HT-29 (cell line): Measurements from ENCODE around the gene CAMTA1. TPM values are rescaled to one million over a fixed set of nuclear protein-coding genes. Genes with fewer than 3 reads are reported as not detected.

Experiments
- DNase-seq: peaks from one replicate; pipeline ENCODE4 v3.0.0-alpha.2; 2015; ENCODE audit warnings: low spot score
- total RNA-seq: library from RNA; depleted of rRNA; stranded (reverse); fragments of >200 nt; shearing (Covaris generic); gene quantifications from 2 replicates; pipeline ENCODE4 v1.2.3, GENCODE V29; 2014

The CAMTA1 gene
- total RNA-seq, 1 experiment from 2014 or later = 62.2 TPM

GRCh38 chr1:6927626-6928025, 142.4 kb downstream of the CAMTA1 start:
- no peak for DNase-seq

DNA sequence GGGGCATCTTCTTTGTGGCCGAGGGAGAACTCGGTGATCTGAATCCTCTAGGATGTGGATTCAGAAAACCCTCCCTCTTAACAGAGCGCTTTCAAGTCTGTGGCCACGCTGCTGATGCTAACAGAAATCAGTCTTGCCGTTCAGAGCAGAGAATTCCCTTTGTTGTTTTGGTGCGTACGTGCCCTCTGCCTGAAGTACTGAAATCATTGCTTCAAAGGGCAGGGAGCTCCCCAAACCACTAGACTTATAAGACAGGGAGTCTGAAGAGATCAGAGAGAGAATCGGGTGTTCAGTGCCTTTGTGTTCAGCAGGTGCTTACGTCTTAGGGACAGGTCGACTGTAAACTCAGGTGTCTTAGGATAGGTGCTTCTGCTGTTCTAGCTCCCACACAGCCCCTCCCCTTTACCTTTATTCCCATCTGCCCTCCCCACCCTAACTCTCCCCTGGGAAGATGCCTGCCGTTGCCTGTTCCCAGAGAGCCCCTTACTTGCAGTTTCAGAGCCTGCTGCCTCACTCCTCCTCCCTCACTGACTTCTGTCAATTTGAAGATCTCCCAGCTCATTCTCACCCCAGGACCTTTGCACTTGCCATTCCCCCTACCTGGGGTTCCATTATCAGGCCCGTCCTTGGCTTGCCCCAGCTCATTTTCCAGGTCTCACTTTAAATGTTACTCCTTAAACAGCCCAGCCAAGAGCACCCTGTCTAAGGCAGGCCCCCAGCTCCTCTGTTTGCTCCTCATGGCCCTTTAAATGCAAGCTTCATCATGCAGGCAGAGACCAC, 143.0 kb downstream of the CAMTA1 start:
- DNase-seq = no peak

DNA sequence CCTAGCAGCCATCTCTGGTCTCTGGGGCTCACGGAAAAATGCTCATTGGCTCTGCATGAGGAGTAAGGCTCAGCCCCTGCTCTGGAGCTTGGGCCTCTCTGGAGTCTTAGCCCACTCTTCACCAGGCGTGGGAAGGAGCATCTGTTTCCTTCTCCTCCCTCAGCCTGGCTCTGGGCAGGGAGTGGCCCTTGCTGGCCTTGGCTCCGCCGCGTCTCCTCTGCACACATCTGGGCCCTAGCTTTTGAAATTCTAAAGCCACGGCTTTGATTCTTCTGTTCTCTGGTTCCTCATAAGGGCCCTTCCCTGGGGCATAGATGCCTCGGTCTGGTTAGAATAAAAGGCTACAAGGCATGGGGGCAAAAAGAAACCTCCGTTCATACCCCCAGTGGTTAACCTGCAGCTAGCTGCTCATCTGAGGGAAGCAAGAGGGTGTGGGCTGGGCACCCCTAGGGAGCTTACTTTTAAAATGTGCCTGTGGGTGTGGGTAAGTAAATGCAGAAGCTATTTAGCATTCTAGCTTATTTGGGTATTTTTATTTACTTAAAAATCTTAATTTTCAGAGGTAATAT, 145.6 kb downstream of the CAMTA1 start:
- no peak for DNase-seq

GRCh38 chr1:6935361-6935883, 150.2 kb downstream of the CAMTA1 start:
- DNase-seq = no peak

DNA sequence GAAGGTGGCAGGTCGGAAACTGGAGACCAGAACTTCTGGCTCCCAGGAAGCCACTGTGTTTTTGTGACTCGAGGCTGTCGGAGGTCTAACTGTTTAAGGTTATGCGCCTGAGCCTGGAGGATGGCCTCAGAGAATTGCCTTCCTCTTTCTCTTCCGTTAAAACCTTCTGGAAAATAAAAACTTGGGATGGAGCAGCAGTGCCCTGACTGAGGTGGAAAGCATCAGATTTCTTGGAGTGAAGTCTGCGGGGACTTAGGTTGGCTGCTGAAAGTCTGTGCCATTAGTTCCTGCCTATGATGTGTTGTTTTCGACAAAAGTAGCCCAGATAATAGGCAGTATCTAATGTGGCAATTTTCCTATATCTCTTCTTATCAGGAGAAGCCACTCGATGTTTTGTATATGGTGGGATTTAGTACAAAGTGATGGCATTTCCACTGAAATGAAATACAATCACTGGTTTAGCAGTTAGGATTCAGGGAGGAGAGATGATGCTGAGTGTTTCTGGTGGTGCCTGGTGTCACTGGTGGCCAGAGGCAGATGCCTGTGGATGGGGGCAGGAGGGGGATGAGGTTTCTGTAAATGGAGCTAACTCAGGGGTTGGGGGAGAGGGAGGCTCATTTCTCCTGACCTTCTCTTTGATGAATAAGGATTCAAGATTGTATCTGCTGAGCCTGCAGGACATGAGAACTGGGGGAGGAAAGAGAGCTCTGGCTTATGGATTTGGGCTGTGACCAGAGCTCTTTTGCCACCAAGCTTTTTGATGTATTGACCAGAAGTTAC, 150.8 kb downstream of the CAMTA1 start:
- DNase-seq = no peak

DNA sequence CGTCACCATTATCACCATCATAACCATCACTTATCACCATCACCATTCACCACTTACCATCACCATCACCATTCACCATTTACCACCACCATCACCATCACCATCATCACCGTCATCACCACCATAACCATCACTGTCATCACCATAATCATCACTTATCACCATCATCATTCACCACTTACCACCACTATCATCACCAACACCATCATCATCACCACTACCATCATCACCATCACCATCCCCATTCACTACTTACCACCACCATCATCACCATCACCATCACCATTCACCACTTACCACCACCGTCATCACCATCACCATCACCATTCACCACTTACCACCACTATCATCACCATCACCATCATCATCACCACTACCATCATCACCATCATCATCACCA, 151.8 kb downstream of the CAMTA1 start:
- DNase-seq = no peak

- no peak for DNase-seq
Measured at GRCh38 chr1:6939363-6939762, 154.1 kb downstream of the CAMTA1 start.

- no peak for DNase-seq
Measured at GRCh38 chr1:6941786-6942185, 156.5 kb downstream of the CAMTA1 start.

- no peak for DNase-seq
Measured at GRCh38 chr1:6942990-6943389, 157.7 kb downstream of the CAMTA1 start.

GRCh38 chr1:6944434-6944833, 159.2 kb downstream of the CAMTA1 start:
- no peak for DNase-seq

DNA sequence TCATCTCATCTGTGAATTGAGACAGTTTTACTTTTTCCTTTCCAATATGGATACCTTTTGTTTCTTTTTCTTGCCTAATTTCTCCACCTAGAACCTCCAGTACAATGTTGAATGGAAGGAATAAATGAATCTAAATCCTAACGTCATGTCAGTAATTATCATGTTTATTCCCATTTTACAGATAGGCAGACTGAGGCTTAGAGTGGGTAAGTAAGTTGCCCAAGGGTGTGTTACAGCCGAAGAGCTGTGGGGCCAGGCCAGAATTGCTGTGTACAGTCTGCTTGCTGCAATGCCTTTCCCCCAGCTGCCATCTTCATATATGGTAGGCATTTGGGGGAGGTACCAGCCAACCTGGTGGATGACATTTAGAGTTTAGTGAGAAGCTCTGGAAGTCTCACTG, 162.7 kb downstream of the CAMTA1 start:
- DNase-seq = no peak

- no peak for DNase-seq
Measured at GRCh38 chr1:6948416-6948815, 163.2 kb downstream of the CAMTA1 start.

- no peak for DNase-seq
Measured at GRCh38 chr1:6948861-6949260, 163.6 kb downstream of the CAMTA1 start.

DNA sequence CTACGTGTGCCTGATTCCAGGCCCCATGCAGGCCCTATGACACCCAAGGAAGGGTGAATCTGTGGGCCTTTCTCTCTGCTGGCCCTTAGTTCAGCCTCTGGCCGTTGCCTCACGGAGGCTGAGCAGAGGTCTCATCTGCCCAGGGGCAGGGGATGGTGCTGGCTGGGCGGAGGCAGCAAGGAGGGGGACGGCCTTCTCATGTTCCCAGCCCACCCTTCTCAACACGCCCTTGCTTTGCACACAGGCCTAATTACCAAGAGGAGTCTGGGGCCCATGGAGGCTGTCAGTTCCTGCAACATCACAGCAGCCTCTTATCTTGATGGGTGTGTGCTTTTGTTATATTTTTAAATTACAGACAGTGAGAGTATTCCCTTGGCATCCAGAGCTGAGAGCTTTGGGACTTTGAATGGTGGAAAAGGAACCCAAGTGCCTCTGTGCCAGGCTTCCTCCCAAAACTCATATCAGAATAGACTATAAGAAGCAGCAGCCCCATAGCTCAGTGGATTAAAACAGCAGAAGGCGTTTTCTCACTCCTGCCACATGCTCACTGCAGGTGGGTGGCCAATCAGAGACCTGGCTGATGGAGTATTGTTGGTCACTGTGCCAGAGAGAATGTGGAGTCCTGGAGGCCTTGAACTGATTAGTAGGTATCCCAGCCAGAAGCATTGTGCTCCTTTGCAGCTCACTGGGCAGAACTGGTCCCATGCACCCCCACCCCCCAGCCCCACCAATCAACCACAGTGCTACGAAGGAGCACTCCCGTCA, 164.9 kb downstream of the CAMTA1 start:
- no peak for DNase-seq

- no peak for DNase-seq
Measured at GRCh38 chr1:6951536-6951935, 166.3 kb downstream of the CAMTA1 start.

- DNase-seq = no peak
Measured at GRCh38 chr1:6953216-6953615, 168.0 kb downstream of the CAMTA1 start.

- DNase-seq = no peak
Measured at GRCh38 chr1:6953907-6954364, 168.7 kb downstream of the CAMTA1 start.

GRCh38 chr1:6954591-6954990, 169.3 kb downstream of the CAMTA1 start:
- no peak for DNase-seq

GRCh38 chr1:6955357-6956094, 170.3 kb downstream of the CAMTA1 start:
- peak; percentile 7 for DNase-seq

DNA sequence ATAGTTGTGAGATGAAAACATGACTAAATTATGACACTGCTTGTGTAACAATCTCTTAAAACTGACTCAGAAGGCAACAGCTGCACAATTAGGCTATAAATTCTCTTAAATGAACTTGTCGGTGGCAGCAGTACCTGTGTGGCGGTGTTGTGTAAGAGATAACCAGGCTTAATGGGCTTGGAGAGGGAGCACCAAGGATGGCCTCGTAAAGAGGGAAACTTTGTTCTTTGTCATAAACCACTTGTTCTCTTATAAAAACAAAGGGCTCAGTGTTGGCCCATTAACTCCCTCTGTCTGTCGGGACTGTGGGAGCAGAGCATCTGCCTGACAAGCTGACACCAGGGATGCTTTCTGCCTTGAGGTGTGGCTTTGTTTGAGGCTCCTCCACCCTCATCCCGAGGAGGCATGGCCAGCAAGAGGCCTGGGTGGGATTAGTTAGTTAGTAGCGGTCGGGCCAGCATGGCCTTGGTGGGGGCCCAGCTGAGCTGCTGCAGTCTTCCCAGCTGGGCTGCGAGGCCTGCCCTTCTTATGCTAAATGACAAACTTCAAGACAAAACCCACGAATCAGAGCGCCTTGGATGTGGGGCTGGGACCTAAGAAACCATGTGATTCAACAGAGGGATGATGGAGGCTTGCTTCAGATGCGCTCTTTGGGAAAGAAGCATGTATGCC, 171.4 kb downstream of the CAMTA1 start:
- no peak for DNase-seq
